CD14-positive monocyte (primary cell): ENCODE results near the gene NELL1. TPM values are rescaled to one million over a fixed set of nuclear protein-coding genes. Genes with fewer than 3 reads are reported as not detected.

Experiments used
- DNase-seq, 3 donors: peaks; one replicate each; pipeline ENCODE4 v3.0.0-alpha.2; 2011 to 2022
- H2AFZ ChIP-seq: 2 replicates; pipeline ENCODE4 v1.6.0; 2012; ENCODE audit warnings: mild to moderate bottlenecking, low read depth, low read length, inconsistent platforms; ENCODE audit not compliant: insufficient read depth, poor library complexity, severe bottlenecking
- H3K27ac ChIP-seq, 2 donors: 1 replicate in 1 of 2; 2 replicates in 1 of 2; pipeline ENCODE4 v1.5.1; 2012 to 2013; ENCODE audit warnings: low read length in 2 of 2, control low read depth in 1 of 2, inconsistent platforms in 1 of 2, low read depth in 1 of 2, mild to moderate bottlenecking in 1 of 2
- H3K27me3 ChIP-seq, 2 donors: one replicate each; pipeline versions ENCODE4 v1.6.0 to v1.6.1; 2011 to 2013; ENCODE audit warnings: low read length in 2 of 2; ENCODE audit not compliant: control insufficient read depth in 2 of 2, insufficient read depth in 2 of 2
- H3K36me3 ChIP-seq, 2 donors: replicated peaks in 1 of 2; 1 replicate in 1 of 2; 2 replicates in 1 of 2; pipeline versions ENCODE4 v1.5.1 to v1.6.1; 2012 to 2013; ENCODE audit warnings: low read length in 2 of 2, control low read depth in 1 of 2, inconsistent platforms in 1 of 2, mild to moderate bottlenecking in 1 of 2; ENCODE audit not compliant: insufficient read depth in 2 of 2, control insufficient read depth in 1 of 2
- H3K4me1 ChIP-seq, 2 donors: 1 replicate in 1 of 2; 2 replicates in 1 of 2; pipeline versions ENCODE4 v1.5.1 to v1.6.1; 2012 to 2013; ENCODE audit warnings: low read length in 2 of 2, control low read depth in 1 of 2, inconsistent platforms in 1 of 2, mild to moderate bottlenecking in 1 of 2, moderate library complexity in 1 of 2; ENCODE audit not compliant: insufficient read depth in 2 of 2, control insufficient read depth in 1 of 2
- H3K4me2 ChIP-seq: replicated peaks from 2 replicates; pipeline ENCODE3; 2012; ENCODE audit warnings: low read length, moderate library complexity, mild to moderate bottlenecking; ENCODE audit not compliant: poor library complexity, severe bottlenecking; ENCODE audit errors: extremely low read depth
- H3K4me3 ChIP-seq, 3 experiments: fragments of 200-600 bp in 1 of 3; sonication (generic) in 1 of 3; replicated peaks in 1 of 3; 1 replicate in 2 of 3; 2 replicates in 1 of 3; pipeline ENCODE4 v1.5.1; 2011 to 2013; ENCODE audit warnings: low read length in 3 of 3, mild to moderate bottlenecking in 3 of 3, control low read depth in 2 of 3, low read depth in 2 of 3, inconsistent platforms in 1 of 3, moderate library complexity in 1 of 3
- H3K79me2 ChIP-seq: 2 replicates; pipeline ENCODE4 v1.6.0; 2012; ENCODE audit warnings: mild to moderate bottlenecking, control low read depth, inconsistent platforms, low read length, moderate library complexity; ENCODE audit not compliant: insufficient read depth
- H3K9ac ChIP-seq: 2 replicates; pipeline ENCODE4 v1.6.0; 2017; ENCODE audit warnings: low read length, mild to moderate bottlenecking; ENCODE audit not compliant: insufficient read depth, poor library complexity, severe bottlenecking
- H3K9me3 ChIP-seq, 2 donors: replicated peaks in 1 of 2; 1 replicate in 1 of 2; 2 replicates in 1 of 2; pipeline versions ENCODE4 v1.5.1 to v1.6.1; 2012 to 2013; ENCODE audit warnings: low read length in 2 of 2, control low read depth in 1 of 2; ENCODE audit not compliant: control insufficient read depth in 1 of 2, insufficient read depth in 1 of 2
- H4K20me1 ChIP-seq: 2 replicates; pipeline ENCODE4 v1.6.0; 2012; ENCODE audit warnings: mild to moderate bottlenecking, low read length, control low read depth, moderate library complexity; ENCODE audit not compliant: insufficient read depth
- H3K27ac Mint-ChIP-seq, 7 donors: one replicate each; pipeline ENCODE4 v1.8.0; 2020; ENCODE audit warnings: mild to moderate bottlenecking in 7 of 7, mixed read lengths in 7 of 7, moderate library complexity in 6 of 7, inconsistent platforms in 2 of 7
- H3K27me3 Mint-ChIP-seq, 3 donors: one replicate each; pipeline ENCODE4 v1.8.0; 2021 to 2022; ENCODE audit warnings: low read depth in 3 of 3, mild to moderate bottlenecking in 3 of 3, mixed read lengths in 3 of 3, moderate library complexity in 3 of 3, inconsistent platforms in 1 of 3
- H3K36me3 Mint-ChIP-seq, 2 donors: one replicate each; pipeline ENCODE4 v1.8.0; 2020; ENCODE audit warnings: mixed read lengths in 2 of 2, inconsistent platforms in 1 of 2, mild to moderate bottlenecking in 1 of 2
- H3K4me1 Mint-ChIP-seq: one replicate; pipeline ENCODE4 v1.8.0; 2020; ENCODE audit warnings: mild to moderate bottlenecking, mixed read lengths
- H3K4me3 Mint-ChIP-seq, 2 donors: one replicate each; pipeline ENCODE4 v1.8.0; 2020; ENCODE audit warnings: mild to moderate bottlenecking in 2 of 2, mixed read lengths in 2 of 2, moderate library complexity in 1 of 2
- H3K9me3 Mint-ChIP-seq, 7 donors: one replicate each; pipeline ENCODE4 v1.8.0; 2020 to 2022; ENCODE audit warnings: mixed read lengths in 7 of 7, mild to moderate bottlenecking in 6 of 7, moderate library complexity in 6 of 7, inconsistent platforms in 2 of 7
- CTCF ChIP-seq: fragments of 200-600 bp; IDR thresholded peaks from one replicate; pipeline ENCODE4 v1.8.0; 2022; ENCODE audit warnings: antibody characterized with exemption, mild to moderate bottlenecking
- WGBS: methylation state at CpG from one replicate; pipeline ENCODE4 v1.1.5; 2013; ENCODE audit warnings: missing lambda C conversion rate; ENCODE audit not compliant: insufficient coverage; 5-methylcytosine and 5-hydroxymethylcytosine counted together
- intact Hi-C, 2 donors: fragments of 100-400 bp; cut with micrococcal nuclease; formaldehyde crosslinking; loops; one replicate each; pipeline versions ENCODE4 v1.15.0 to v1.15.1; 2023
- polyA plus RNA-seq, 3 donors: library from polyadenylated mRNA; depleted of rRNA in 1 of 3; unstranded in 2 of 3; stranded (reverse) in 1 of 3; fragments of 300-500 nt in 2 of 3; fragments of >200 nt in 1 of 3; fragmentation: Illumina TruSeq in 2 of 3; gene quantifications; 1 replicate in 2 of 3; 2 replicates in 1 of 3; pipeline ENCODE4 v1.2.3, GENCODE V29; 2012 to 2021

Gene NELL1
- polyA plus RNA-seq, 3 donors = not detected

DNA sequence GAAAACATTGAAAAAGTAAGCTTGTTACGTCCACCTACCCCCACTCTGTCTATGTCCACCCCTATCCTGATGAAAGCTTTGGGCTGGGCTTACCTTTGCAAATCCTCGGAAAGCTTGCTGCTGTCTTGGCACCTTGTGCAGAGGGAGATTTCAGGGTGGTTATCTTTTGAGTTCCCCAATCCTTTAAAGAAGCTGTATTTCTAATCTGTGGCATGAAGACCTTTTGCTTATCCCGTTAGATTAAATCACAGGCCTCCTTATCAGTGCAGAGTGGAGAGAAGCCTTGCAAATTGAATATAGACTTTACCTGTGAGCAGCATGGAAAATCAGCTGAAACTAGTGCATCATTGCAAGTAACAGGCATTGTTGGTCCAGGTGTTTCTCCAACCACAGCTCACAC is 942.9 kb downstream of the NELL1 start:
- Mint-ChIP-seq H3K4me3 (no peak overlapping the region), H3K36me3 (no peaks in the 10 kb centered on the region), H3K4me1 (peaks cover 7% of the 10 kb centered on the region), H3K9me3 (peaks cover 0 to 3% (median 0%) of the 10 kb centered on the region in 7 donors), H3K27me3 (peaks cover 1 to 2% (median 2%) of the 10 kb centered on the region in 3 donors), H3K27ac (no peak overlapping the region)
- no peak for TF ChIP-seq CTCF
- Histone ChIP-seq H3K4me3 (no peak overlapping the region), H3K36me3 (no peaks in the 10 kb centered on the region), H3K9me3 (no peaks in the 10 kb centered on the region), H3K9ac (no peak overlapping the region), H4K20me1 (no peaks in the 10 kb centered on the region), H2AFZ (peak overlapping the region; percentile 39), H3K27ac (no peak overlapping the region), H3K4me1 (no peaks in the 10 kb centered on the region), H3K79me2 (no peaks in the 10 kb centered on the region), H3K27me3 (no peaks in the 10 kb centered on the region), H3K4me2 (no peak overlapping the region)
- DNase-seq = no peak
- WGBS = 60% methylated on average over 1 of the region's 3 CpGs
- intact Hi-C loops = no loop called here

DNA sequence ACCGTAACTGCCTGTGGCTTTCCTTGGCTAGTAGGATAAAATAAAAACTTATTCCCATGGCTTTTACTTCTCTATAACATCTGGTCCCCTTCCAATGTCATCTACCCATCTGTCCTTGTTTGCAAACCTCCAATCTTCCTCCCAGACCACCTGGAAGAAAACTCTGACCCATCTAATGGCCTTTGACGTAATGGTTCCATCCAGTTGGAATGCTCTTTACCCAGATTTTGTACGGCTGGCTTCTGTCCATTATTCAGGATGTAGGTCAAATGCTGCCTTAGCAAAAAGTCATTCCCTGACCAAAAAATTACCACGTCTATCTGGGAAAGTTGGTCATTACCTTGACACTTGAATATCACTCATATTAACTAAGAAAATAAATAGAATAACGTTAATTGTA is 945.6 kb downstream of the NELL1 start:
- H3K9me3 ChIP-seq = no peaks in the 10 kb centered on the region
- Mint-ChIP-seq H3K4me1 (peaks cover 4% of the 10 kb centered on the region), H3K9me3 (peaks cover 0 to 3% (median 0%) of the 10 kb centered on the region in 7 donors), H3K27me3 (peaks cover 0 to 3% (median 2%) of the 10 kb centered on the region in 3 donors), H3K4me3 (no peak overlapping the region), H3K36me3 (no peaks in the 10 kb centered on the region), H3K27ac (no peak overlapping the region)
- H2AFZ ChIP-seq = no peak overlapping the region
- no peaks in the 10 kb centered on the region for H3K4me1 ChIP-seq
- H3K79me2 ChIP-seq = no peaks in the 10 kb centered on the region
- intact Hi-C loops = no loop called here
- no peak overlapping the region for H3K4me3 ChIP-seq
- no peak for DNase-seq
- H3K27me3 ChIP-seq = no peaks in the 10 kb centered on the region
- no peak overlapping the region for H3K27ac ChIP-seq
- no peak for TF ChIP-seq CTCF
- no peaks in the 10 kb centered on the region for H4K20me1 ChIP-seq
- no peaks in the 10 kb centered on the region for H3K36me3 ChIP-seq
- no peak overlapping the region for H3K4me2 ChIP-seq
- no peak overlapping the region for H3K9ac ChIP-seq
- WGBS = 93% methylated on average over 2 of the region's 5 CpGs
